PFSK-1 (cell line): Measurements from ENCODE around the gene PUS10.

Experiments
- FOXP2 ChIP-seq: optimal IDR thresholded peaks from 2 replicates; pipeline ENCODE3; 2011; ENCODE audit warnings: borderline replicate concordance, control low read depth, inconsistent platforms; ENCODE audit not compliant: insufficient read depth; ENCODE audit errors: extremely low read length, extremely low read depth
- POLR2AphosphoS5 ChIP-seq: IDR thresholded peaks from 2 replicates; pipeline ENCODE4 v1.6.1; 2012; ENCODE audit warnings: low read depth, mild to moderate bottlenecking, control low read depth, low read length, moderate library complexity
- SIN3A ChIP-seq: IDR thresholded peaks from 2 replicates; pipeline ENCODE4 v1.6.1; 2012; ENCODE audit warnings: mild to moderate bottlenecking, low read length, moderate library complexity, borderline replicate concordance; ENCODE audit not compliant: insufficient read depth
- TAF1 ChIP-seq: IDR thresholded peaks from 2 replicates; pipeline ENCODE4 v1.6.1; 2012; ENCODE audit warnings: low read length, control low read depth, borderline replicate concordance; ENCODE audit not compliant: insufficient read depth
- TF ChIP-seq, protein P1 (sequence below), 2 experiments: IDR thresholded peaks; 2 replicates each; pipeline versions ENCODE4 v1.6.1 to v1.8.0; 2011 to 2012; ENCODE audit warnings: low read depth in 2 of 2, low read length in 2 of 2, control low read depth in 1 of 2, inconsistent platforms in 1 of 2, mild to moderate bottlenecking in 1 of 2, moderate library complexity in 1 of 2; ENCODE audit not compliant: insufficient read depth in 1 of 2

Gene PUS10

DNA sequence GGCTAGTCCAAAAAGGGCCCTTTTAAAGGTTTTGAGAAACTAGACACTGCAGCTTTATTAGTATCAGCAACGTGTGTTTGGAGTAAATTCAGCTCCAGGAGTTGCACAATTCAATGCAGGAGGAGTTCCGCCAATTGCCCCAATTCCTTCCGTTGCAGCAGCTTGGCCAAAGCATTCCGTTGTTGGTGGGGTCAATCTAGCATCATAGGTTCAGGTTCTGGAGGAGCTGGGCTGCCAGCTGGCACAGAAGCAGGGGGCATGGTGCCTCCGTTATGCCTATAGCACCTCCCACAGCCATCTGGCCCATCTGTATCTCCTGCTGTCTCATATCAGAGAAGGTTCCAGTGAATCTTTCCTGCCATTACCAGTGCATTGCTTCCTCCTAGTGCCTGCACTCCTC, 81.3 kb downstream of the PUS10 start:
- TF ChIP-seq, protein P1, sequence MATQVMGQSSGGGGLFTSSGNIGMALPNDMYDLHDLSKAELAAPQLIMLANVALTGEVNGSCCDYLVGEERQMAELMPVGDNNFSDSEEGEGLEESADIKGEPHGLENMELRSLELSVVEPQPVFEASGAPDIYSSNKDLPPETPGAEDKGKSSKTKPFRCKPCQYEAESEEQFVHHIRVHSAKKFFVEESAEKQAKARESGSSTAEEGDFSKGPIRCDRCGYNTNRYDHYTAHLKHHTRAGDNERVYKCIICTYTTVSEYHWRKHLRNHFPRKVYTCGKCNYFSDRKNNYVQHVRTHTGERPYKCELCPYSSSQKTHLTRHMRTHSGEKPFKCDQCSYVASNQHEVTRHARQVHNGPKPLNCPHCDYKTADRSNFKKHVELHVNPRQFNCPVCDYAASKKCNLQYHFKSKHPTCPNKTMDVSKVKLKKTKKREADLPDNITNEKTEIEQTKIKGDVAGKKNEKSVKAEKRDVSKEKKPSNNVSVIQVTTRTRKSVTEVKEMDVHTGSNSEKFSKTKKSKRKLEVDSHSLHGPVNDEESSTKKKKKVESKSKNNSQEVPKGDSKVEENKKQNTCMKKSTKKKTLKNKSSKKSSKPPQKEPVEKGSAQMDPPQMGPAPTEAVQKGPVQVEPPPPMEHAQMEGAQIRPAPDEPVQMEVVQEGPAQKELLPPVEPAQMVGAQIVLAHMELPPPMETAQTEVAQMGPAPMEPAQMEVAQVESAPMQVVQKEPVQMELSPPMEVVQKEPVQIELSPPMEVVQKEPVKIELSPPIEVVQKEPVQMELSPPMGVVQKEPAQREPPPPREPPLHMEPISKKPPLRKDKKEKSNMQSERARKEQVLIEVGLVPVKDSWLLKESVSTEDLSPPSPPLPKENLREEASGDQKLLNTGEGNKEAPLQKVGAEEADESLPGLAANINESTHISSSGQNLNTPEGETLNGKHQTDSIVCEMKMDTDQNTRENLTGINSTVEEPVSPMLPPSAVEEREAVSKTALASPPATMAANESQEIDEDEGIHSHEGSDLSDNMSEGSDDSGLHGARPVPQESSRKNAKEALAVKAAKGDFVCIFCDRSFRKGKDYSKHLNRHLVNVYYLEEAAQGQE (IDR thresholded peaks at IDR 0.05; ENCODE audit: insufficient read depth in 1 of 2, low read depth in 2 of 2, low read length in 2 of 2) = no peak
- TF ChIP-seq SIN3A (no peak), POLR2AphosphoS5 (no peak), TAF1 (no peak), FOXP2 (no peak)

- TF ChIP-seq TAF1 = no peak
- TF ChIP-seq FOXP2 = no peak
- no peak for TF ChIP-seq POLR2AphosphoS5
- TF ChIP-seq, protein P1 (IDR thresholded peaks at IDR 0.05; ENCODE audit: insufficient read depth in 1 of 2, low read depth in 2 of 2, low read length in 2 of 2) = no peak
- TF ChIP-seq SIN3A = no peak
Measured at GRCh38 chr2:60934165-60934722, 83.8 kb downstream of the PUS10 start.

GRCh38 chr2:60932954-60933353, 85.1 kb downstream of the PUS10 start:
- no peak for TF ChIP-seq FOXP2
- no peak for TF ChIP-seq TAF1
- TF ChIP-seq POLR2AphosphoS5 = no peak
- TF ChIP-seq SIN3A = no peak
- TF ChIP-seq, protein P1 (IDR thresholded peaks at IDR 0.05; ENCODE audit: insufficient read depth in 1 of 2, low read depth in 2 of 2, low read length in 2 of 2) = no peak

DNA sequence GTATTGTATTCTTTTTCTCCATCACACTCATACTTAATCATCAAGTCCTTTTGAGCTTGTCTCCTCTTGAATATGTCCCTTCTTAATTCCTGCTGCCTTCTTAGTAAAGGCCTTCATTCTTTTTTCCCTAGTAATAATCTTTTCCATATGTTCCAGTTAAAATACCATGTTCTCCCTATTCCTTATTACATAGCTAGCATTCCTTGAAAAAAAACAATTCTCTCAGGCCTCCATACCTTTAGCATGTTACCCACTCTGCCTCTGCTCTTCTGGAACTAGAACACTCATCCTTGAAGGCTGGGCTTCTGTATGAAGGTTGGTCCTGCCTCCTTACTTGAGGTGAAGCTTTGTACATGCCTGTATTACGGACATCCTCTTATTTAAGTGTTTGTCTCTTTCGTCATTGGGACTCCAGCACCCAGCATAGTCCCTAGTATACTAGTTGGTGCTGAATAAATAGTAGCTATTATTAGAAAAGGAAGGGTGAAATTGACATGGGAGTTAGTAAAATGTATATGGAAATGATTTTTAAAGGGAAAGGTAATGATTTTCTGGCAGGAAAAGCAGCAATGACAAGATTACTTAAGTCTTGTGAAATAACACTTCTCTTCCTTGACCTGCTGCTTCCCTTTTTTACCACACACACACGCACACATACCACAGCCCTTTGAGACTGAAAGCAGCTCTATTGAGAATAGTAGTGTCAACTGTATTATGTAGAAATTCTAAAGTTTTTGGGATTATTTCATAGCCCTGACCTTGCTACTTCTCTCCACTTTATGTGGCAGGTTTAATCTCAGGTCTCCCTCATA, 91.1 kb downstream of the PUS10 start:
- TF ChIP-seq SIN3A = no peak
- no peak for TF ChIP-seq POLR2AphosphoS5
- TF ChIP-seq, protein P1 (IDR thresholded peaks at IDR 0.05; ENCODE audit: insufficient read depth in 1 of 2, low read depth in 2 of 2, low read length in 2 of 2) = no peak
